HG03432 (cell line): ENCODE data around the gene ULBP1.
"Not testable (repeated sequence)": the region's sequence is repeated elsewhere in the genome, so short reads cannot be mapped to it uniquely, and the experiment has no call there.

Source experiments
- ATAC-seq: cut with Tn5 transposase; IDR thresholded peaks from one replicate; pipeline ENCODE4 v1.9.1; 2021; ENCODE audit warnings: mild to moderate bottlenecking, moderate library complexity; ENCODE audit not compliant: unreplicated experiment

The ULBP1 gene

GRCh38 chr6:149963462-149964307 is at the start of gene ULBP1:
Gene ULBP1, plus strand, starts transcription at chr6:149963943. Its CDS starts 107 bp downstream, at chr6:149964050.
- peak; percentile 61 for ATAC-seq

GRCh38 chr6:149915970-149916865 is 47.5 kb upstream of the ULBP1 start:
- ATAC-seq, result no peak

GRCh38 chr6:149917679-149918078 is 46.1 kb upstream of the ULBP1 start:
- no peak for ATAC-seq

DNA sequence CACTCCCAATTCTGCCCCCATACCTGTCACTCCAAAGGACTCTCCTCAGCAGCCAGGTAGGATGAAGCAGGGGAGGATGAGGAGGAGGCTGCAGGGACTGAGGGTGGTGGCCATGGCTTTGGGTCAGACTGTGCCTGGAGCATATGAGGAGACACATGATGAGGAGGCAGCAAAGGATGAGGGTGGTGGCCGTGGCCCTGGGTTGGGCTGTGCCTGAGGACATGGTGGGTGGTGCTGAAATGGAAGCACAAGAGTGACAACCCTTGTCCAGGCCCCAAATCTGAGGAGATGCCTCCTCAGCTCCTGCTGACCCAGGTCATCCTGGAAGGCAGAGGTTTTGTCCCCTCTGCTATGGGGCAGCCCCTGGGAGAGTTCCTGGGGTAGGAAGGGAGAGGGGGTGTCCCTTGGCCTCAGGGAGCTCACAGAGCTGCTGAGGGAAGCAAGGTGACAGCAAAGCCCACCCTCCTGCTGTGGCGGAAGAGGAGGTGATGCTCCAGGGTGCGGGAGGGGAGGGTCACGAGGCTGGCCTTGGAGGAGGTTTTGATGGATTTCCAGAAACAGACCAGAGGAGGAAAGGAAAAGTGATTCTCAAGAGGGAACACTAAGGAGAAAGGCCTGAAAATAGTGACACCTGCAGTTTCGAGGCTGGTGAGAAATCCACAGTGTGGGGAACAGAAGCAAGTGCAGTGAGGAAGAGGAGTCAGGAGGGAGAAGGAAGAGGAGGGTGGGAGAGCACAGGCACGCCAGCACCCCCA is 45.4 kb upstream of the ULBP1 start:
- no peak for ATAC-seq

DNA sequence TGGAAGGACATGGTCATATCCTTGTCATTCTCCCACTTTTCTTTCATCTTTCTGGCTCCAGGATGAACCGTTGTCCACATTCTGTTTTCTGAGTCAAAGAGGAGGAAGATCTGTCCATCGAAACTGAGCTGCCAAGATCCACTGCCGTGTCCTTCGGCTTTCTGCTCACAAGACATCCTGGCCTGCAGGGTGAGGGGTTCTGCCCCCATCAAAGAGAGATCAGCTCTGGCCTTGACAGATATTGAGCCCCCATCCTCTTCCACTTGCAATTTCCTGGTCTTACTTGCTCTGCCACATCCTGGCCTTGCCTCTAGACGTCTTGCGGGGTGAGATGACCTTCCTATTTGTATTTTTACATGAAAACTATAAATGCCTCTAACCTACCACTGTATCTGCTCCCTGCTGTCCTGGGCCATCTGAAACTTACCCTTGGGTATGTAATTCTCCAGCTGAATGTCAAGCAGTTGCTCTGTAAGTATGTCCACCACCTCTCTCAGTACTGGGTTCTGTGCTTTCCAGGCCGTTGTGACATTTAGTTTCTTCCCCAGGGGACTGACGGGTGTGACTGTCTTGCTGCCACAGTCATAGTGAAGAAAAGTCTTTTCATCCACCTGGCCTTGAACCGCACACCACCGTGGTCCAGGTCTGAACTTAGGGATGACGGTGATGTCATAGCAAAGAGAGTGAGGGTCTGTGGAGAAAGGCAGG is 44.5 kb upstream of the ULBP1 start:
- not testable (repeated sequence) for ATAC-seq

GRCh38 chr6:149919834-149920225 is 43.9 kb upstream of the ULBP1 start:
- no peak for ATAC-seq

GRCh38 chr6:149921361-149921760 is 42.4 kb upstream of the ULBP1 start:
- no peak for ATAC-seq

DNA sequence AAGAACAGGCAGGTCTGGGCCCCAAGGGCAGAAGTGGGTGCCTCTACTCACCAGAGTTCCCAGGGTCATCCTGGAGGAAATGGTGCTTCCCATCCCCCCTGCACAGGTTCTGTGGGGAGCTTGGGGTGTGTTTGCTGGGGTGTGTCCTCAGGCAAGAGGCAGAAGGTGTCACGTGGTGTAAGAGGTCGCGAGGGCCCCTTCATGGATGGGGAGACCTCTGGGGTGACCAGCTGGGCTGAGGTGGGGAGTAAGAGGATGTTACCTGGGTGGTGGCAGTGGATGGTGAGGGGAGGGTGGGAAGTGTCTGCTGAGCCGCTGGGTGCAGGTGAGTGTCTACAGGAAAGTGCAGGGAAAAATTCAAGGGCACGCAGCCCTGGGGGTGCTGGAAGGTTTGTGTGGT is 41.7 kb upstream of the ULBP1 start:
- not testable (repeated sequence) for ATAC-seq

DNA sequence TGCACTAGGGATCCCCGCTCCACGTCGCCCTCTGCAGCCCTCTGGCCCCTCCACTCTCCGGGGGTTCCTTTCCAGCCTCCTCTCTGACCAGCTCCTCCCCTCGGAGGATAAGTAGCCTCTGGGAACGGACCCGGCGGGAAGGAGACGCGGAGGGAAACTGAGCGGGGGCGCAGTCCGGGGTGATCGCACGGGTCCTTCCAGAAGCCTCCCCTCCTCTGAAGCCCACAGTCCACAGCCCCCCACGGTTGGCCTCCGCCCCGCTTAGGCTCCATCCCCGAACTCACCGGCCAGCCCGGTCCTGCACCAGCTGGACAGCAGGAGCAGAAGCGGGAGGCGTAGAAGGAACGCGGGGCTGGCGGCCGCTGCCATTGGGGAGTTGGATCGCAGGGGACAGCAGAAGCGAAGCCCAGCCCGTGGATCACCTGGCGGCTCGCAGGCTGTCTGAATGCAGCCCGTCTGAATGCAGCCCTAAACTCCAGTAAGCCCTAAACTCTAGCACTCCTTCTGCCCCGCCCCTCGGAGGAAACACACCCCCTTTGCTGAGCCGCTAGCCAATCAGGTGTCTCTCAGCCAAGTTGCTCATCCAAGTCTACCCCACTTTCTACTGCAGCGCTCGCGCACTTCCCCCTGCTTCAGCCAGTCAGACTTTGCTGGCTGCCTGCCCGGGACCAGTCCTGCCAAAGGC is 41.0 kb upstream of the ULBP1 start, which contains the start of gene RAET1G:
RAET1G (minus strand) TSS at position 480 of the 685 bp plus-strand sequence; CDS start at position 369, 111 bp downstream.
- peak; percentile 52 for ATAC-seq

DNA sequence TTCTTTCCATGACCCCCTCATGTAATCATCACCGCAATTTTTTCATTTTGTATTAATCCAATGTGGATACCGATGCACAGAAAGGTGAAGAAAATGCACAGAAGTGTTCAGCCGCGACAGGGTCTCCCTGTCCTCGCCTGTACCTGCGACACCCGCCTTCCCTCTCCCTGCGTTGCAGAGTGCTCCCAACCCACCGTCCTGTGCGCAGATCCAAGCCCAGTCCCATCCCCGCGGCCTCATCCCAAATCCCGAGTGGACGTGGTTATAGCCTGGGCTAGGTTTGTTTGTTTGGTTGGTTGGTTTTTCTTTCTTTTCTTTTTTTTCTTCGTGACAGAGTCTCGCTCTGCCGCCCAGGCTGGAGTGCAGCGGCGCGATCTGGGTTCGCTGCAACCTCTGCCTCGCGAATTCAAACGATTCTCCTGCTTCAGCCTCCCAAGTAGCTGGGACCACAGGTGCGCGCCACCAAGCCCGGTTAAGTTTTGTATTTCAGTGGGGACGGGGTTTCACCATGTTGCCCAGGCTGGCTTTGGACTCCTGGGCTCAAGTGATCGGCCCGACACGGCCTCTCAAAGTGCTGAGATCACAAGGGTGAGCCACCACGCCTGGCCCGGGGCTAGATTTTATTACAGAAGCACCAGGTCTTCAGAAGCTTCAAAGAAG is 40.3 kb upstream of the ULBP1 start:
- no peak for ATAC-seq

DNA sequence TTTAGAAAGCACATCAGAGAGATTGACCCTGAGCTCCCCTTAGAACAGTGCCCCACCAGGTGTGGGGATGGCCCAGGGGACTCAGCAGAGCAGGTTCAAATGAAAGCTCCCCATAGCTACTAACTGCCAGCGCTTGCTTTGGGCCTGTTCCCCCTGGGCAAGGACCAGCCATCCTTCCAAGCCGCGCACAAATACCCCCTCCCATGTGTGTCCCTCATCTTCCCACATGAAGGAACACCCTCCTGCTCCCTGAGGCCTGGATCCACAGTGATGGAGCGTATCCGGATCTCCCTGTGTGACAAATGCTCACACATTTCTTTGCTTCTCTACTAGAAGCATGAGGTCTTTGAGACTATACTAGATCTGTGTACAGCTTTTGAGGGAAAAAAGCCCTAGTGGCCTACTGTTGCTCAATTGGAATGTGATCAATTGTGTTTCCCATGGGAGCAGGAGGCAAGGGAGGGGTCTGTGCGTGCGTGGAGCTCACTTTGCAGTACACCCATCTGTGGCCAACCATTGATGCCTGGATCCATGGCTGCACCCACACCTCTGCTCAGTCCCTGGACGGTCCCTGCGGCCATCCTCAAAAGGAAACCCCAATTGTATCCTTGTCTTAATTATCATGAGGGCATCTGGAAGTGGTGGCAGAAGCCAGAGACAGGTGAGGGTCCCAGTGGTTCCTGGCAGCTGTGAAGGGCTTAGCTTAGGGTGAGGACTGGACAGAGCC is 39.4 kb upstream of the ULBP1 start:
- no peak for ATAC-seq

DNA sequence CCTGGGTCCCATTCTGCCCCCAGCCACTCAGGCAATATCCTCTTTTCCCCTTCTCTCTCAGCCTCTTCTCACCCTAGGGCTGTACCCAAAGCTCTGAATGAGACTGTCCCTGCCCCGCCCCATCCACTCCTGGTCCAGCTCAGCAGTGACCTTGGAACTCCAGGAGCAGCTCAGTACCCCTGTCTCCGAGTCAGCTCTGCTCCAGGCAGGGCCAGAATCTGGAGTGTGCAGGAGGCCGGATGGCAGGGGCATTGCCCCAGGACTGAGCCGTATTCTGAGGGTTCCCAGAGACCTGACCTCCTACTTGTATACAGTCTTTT is 38.9 kb upstream of the ULBP1 start:
- no peak for ATAC-seq

DNA sequence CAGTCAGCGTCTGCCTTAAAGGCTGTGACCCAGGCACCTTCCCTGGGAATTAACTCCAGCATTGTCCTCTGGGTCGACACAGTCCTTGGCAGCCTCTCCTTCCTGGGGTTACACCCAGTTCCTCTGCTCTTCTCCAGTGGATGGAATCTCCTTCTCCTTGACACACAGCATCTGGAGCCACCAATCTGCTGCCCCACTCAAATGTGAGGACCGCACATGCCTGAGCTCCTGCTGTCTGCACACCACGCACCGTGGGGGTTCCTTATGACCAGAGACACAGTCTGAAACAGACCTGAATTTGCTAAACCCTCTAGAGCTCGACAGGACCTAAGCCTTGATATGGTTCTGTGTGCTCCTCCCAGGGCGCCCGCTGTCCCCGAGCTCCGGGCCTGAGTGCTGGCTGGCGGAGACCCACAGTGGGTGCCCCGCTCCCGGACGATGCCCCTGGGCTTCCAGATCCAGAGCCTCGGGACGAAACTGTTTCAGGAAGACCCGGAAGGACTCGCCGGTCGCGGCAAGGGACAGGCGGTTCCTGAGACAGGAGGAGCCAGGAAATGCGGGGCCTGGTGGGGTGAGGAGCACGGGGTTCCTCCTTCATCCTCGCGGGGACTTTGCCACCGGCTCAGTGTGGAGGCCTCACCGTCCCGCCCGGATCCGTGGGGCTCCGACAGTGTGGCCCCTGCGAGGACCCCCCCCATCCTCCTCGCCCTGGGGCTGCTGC is 38.3 kb upstream of the ULBP1 start:
- ATAC-seq, result no peak

GRCh38 chr6:149925974-149926777 is 37.6 kb upstream of the ULBP1 start:
- peak; percentile 55 for ATAC-seq

DNA sequence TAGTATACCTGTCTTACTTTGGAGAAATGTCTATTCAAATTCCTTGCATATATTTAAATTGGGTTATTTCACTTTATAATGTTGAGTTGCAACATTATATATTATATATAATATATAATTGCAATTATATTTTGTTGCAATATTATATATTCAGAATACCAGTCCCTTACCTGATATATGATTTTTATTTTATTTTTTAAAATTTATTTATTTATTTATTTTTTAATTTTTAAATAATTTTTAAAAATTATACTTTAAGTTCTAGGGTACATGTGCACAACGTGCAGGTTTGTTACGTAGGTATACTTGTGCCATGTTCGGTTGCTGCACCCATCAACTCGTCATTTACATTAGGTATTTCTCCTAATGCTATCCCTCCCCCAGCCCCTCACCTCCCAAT is 36.7 kb upstream of the ULBP1 start:
- not testable (repeated sequence) for ATAC-seq

DNA sequence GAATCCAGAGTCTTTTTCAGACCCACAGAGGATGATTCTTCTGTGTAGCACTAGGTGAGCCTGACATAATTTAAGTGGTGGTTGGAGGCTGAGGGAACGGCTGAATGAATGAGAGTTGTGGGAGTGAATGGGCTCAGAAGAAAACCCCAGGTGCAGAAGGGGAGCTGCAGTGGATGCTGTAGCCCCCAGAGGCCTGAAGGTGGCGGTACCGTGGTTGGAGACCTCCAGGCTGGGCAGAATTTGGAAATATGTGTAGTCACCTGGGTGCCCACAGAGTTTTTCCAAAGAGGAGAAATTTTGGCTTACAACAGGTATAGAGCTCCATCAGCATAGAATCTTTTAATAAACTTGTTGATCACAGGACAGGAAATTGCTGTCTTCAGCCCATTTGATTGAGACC is 34.3 kb upstream of the ULBP1 start:
- no peak for ATAC-seq

DNA sequence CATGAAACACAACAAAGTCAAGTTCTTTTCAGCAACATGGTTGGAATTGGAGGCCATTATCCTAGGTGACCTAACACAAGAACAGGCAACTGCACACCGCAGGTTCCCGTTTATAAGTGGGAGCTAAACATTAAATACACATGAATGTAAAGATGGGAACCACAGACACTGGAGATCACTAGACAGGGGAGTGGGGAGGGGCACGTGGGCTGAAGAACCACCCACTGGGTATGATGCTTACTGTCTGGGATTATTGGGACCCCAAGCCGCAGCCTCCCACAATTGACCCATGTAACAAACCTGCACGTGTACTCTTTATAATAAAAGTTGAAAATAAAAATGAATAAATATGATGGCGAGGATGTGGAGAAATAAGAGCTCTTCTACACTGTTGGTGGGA is 32.2 kb upstream of the ULBP1 start:
- ATAC-seq, result no peak
